Ecto neural progenitor cell (in vitro differentiated cells): Measurements from ENCODE around the gene BCAP31.
"Not testable (repeated sequence)": the region's sequence is repeated elsewhere in the genome, so short reads cannot be mapped to it uniquely, and the experiment has no call there.

ENCODE experiments used
- DNase-seq: peaks from one replicate; pipeline ENCODE4 v3.0.0-alpha.2; 2018; ENCODE audit warnings: low spot score

Gene BCAP31

GRCh38 chrX:153734871-153735270 is 10.7 kb upstream of the BCAP31 start:
- no peak for DNase-seq

DNA sequence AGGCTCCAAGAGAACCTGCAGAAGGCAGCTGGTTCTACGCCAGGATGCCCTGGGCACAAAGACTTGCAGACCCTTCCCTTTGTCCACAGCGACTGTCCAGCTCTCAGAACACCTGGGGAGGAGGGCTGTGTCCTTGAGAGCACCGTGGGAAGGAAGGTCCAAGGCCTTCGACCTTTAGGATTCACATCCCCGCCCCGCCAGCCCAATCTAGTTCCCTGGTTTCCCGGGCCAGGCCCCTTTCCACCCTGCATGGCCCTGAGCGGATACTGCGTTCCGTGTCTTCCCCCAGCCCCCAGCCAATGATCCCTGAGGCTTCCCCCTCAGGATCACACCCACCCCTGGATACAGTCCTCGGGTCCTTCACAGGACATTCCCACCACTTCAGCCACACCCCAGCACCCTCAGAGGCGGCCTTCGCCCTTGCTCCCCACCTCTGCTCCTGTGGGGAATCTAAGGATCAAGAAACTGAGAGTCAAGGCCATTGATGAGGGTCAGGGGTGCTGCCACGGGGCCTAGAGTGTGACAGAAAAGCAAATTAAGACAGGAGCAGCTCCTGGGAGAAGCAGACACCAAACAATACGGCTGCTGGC is 9.6 kb upstream of the BCAP31 start:
- no peak for DNase-seq

- DNase-seq = no peak
Measured at GRCh38 chrX:153732401-153732800, 8.2 kb upstream of the BCAP31 start.

GRCh38 chrX:153731845-153732215 is 7.6 kb upstream of the BCAP31 start:
- no peak for DNase-seq

DNA sequence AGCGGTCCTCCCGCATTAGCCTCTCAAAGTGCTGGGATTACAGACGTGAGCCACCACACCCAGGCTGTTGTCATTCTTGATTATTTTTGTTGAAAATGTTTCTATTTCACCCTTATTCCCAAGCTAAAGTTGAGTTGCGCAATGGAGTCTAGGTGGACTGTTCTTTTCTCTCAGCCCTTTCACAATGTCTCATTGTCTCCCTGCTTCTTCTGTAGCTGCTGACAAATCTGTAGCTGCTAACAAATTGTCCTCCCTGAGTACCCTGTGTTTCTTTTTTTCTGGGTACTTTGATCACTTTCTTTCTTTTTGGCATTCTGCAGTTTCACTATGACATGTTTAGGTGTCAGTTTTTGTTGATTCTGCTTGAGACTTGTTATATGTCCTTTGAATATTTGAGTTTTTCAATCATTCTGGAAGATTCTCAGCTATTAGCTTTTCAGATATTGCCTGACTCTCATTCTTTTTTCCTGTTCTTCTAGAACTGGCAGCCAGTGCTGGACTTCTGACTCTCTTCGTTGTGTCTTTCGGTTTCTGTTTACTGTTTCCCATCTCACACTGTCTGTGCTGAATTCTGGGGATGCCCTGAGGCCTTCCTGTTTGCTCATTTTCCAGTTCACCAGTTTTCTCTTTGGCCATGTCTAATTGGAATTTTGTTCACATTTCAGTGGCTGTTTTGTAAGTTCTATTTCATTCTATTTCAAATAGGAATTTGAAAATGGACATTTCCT is 7.1 kb upstream of the BCAP31 start:
- DNase-seq = no peak

GRCh38 chrX:153730115-153730514 is 5.9 kb upstream of the BCAP31 start:
- DNase-seq = not testable (repeated sequence)

GRCh38 chrX:153728951-153729631 is 4.9 kb upstream of the BCAP31 start:
- no peak for DNase-seq

DNA sequence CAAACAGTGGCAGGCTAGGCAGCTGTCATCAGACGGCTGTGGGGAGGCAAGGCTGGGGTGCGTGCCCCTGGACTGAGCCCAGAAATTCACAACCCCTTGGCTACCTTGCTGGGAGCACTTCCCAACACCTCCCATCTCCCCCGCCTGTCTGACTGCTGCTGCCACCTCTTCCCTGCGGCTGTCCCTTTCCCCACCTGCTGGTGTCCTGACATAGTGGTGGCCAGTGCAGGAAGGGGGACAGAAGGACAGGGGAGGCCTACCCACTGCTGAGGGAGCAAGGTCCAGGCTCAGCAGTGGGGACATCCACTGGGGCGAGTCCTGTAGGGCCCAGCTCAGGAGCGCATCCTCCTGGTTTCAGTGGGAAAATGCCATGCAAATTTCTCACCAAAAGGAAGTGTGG is 3.9 kb upstream of the BCAP31 start:
- DNase-seq = no peak

DNA sequence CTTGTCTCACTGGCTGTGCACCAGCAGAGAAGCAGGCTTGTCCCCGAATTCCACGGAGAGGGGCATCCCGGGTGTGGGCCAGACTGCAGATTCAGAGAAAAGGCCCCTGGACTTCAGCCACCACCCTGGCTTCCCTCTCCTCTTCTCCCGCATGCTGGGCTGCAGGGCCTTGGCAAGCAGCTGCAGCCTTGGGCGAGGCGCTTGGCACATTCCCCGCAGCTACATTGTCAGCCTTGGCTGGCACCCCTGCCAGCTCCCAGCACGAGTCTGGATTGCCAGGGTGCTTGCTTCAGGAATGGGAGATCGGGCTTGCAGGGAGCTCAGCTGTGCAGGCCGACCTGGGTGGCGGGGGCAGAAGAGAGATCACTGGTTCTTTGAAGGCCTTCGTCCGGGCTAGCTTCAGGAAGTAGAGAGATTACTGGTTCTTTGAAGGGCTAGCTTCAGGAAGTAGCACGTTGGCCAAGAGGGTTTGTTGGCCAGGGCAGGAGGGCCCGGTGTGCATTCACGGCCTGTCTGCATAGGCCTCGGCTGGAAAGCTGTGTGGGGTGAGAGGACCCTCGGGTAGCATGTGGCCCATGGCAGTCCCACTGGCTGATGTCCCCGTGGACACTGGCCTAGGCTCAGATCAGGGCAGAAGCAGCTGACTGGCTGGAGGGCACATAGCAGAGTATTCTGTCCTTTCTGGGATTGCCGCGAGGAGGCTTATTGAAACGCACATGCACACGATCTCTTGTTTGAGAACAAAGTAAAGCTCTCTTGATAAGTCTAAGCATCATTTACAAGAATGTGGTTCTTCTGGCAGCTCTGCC is 3.1 kb upstream of the BCAP31 start:
- DNase-seq = no peak

- DNase-seq = peak; percentile 83
Measured at GRCh38 chrX:153726286-153727122, 2.3 kb upstream of the BCAP31 start.

GRCh38 chrX:153725832-153726285 is 1.7 kb upstream of the BCAP31 start:
- no peak for DNase-seq

DNA sequence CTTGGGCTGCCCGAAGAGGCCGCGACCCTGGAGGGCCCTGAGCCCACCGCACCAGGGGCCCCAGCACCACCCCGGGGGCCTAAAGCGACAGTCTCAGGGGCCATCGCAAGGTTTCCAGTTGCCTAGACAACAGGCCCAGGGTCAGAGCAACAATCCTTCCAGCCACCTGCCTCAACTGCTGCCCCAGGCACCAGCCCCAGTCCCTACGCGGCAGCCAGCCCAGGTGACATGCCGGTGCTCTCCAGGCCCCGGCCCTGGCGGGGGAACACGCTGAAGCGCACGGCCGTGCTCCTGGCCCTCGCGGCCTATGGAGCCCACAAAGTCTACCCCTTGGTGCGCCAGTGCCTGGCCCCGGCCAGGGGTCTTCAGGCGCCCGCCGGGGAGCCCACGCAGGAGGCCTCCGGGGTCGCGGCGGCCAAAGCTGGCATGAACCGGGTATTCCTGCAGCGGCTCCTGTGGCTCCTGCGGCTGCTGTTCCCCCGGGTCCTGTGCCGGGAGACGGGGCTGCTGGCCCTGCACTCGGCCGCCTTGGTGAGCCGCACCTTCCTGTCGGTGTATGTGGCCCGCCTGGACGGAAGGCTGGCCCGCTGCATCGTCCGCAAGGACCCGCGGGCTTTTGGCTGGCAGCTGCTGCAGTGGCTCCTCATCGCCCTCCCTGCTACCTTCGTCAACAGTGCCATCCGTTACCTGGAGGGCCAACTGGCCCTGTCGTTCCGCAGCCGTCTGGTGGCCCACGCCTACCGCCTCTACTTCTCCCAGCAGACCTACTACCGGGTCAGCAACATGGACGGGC is 1.0 kb upstream of the BCAP31 start:
- DNase-seq = no peak

GRCh38 chrX:153723351-153724251 is 586 bp downstream of the BCAP31 start:
- peak; percentile 65 for DNase-seq

- no peak for DNase-seq
Measured at GRCh38 chrX:153722704-153723350, 1.4 kb downstream of the BCAP31 start.

DNA sequence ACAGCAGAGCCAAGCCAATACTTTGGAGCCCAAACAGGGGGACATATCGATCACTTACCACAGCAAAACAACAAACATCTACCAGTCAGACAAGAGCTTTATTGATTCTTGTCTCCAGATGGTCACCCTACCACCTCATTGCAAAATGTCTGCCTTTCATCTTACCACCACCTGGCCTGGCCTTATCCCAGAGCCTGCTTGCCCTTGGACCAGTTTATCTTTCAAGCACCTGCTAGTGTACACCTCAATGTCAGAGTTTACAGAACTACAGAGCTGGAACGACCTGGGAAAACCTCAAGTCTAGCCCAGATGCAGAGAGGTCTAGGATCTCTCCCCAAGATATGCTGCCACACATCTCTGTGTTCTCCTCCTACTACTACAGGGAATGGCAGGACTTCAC is 4.5 kb downstream of the BCAP31 start:
- no peak for DNase-seq

GRCh38 chrX:153719238-153719637 is 4.9 kb downstream of the BCAP31 start:
- DNase-seq = no peak

GRCh38 chrX:153717445-153717844 is 6.7 kb downstream of the BCAP31 start:
- no peak for DNase-seq

- DNase-seq = no peak
Measured at GRCh38 chrX:153714256-153714655, 9.9 kb downstream of the BCAP31 start.
